Stomach (tissue), 4 donors: ENCODE data around the gene MKNK2.

Source experiments
- CTCF ChIP-seq, 7 experiments: fragments of 450-650 bp in 4 of 7; fragments of 200-600 bp in 3 of 7; sonication (generic) in 3 of 7; IDR thresholded peaks; one replicate each; pipeline ENCODE4 v1.5.1; 2016 to 2019; ENCODE audit warnings: antibody characterized with exemption in 7 of 7, control low read depth in 2 of 7, mild to moderate bottlenecking in 1 of 7
- EP300 ChIP-seq: sonication (generic); formaldehyde crosslinking; IDR thresholded peaks from one replicate; pipeline ENCODE4 v1.6.1; 2017; ENCODE audit warnings: antibody characterized with exemption

GRCh38 chr19:2054763-2055162 is 3.7 kb upstream of the MKNK2 start:
- no peak for TF ChIP-seq EP300
- no peak for TF ChIP-seq CTCF (IDR thresholded peaks at IDR 0.05)
